Tibial nerve (tissue), 3 donors: ENCODE data around the gene RTL1.

ENCODE experiments used
- CTCF ChIP-seq, 5 experiments: fragments of 200-600 bp in 3 of 5; fragments of 450-650 bp in 2 of 5; sonication (generic) in 3 of 5; IDR thresholded peaks; one replicate each; pipeline ENCODE4 v1.5.1; 2016 to 2019; ENCODE audit warnings: antibody characterized with exemption in 5 of 5, mild to moderate bottlenecking in 3 of 5, moderate library complexity in 2 of 5
- POLR2A ChIP-seq, 2 donors: fragments of 450-650 bp; IDR thresholded peaks; one replicate each; pipeline ENCODE4 v1.6.1; 2017; ENCODE audit warnings: antibody characterized with exemption in 2 of 2, mild to moderate bottlenecking in 2 of 2, moderate library complexity in 2 of 2

- TF ChIP-seq CTCF (IDR thresholded peaks at IDR 0.05) (no peak), POLR2A (IDR thresholded peaks at IDR 0.05) (no peak)
These were observed 9.8 kb downstream of the RTL1 start for GRCh38 chr14:100893760-100894159.
